ENCODE results near the gene POFUT2. TPM values are rescaled to one million over a fixed set of nuclear protein-coding genes. Genes with fewer than 3 reads are reported as not detected.
A peak's percentile ranks its signal among the peaks of the same experiment; 100 is the strongest.

Gene POFUT2
- total RNA-seq, 2 donors from 2014 or later, result 11.3 to 16.0 TPM

- Mint-ChIP-seq H3K9me3 (no peaks in the 10 kb centered on the region), H3K36me3 (no peaks in the 10 kb centered on the region), H3K27ac (no peak overlapping the region)
- DNase-seq (ENCODE audit: low spot score in 2 of 2) (no peak), ATAC-seq (peak in 1 of 2 donors; percentile 41)
These were observed 51.2 kb downstream of the POFUT2 start for GRCh38 chr21:45236481-45236880.

GRCh38 chr21:45235488-45235887 lies 52.2 kb downstream of the POFUT2 start:
- no peak overlapping the region for H3K27ac Mint-ChIP-seq
- H3K9me3 Mint-ChIP-seq, result no peaks in the 10 kb centered on the region
- DNase-seq (ENCODE audit: low spot score in 2 of 2) (no peak), ATAC-seq (no peak)
- H3K36me3 Mint-ChIP-seq, result no peaks in the 10 kb centered on the region

- Mint-ChIP-seq H3K9me3 (no peaks in the 10 kb centered on the region), H3K27ac (no peak overlapping the region), H3K36me3 (no peaks in the 10 kb centered on the region)
- ATAC-seq (no peak), DNase-seq (ENCODE audit: low spot score in 2 of 2) (no peak)
These were observed 52.7 kb downstream of the POFUT2 start for GRCh38 chr21:45234965-45235364.

DNA sequence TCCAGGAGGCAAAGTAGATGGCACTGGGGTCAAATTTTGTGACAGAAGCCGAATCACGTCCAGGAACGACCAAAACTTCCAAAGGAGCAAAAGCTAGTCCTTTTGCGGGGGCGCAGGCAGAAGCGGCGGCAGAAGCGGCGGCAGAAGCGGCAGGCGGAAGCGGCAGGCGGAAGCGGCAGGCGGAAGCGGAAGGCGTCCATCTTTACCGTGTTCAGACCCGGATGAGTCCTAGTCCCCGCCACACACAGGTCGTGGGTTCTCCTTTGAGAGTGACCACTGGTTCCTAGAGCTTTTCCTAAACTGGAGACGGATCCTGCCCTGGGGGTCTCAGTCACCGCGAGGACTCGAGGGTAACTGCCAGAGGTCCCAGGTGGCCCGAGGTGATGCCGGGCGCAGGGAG lies 53.6 kb downstream of the POFUT2 start:
- no peak overlapping the region for H3K27ac Mint-ChIP-seq
- no peaks in the 10 kb centered on the region for H3K36me3 Mint-ChIP-seq
- ATAC-seq (no peak), DNase-seq (ENCODE audit: low spot score in 2 of 2) (no peak)
- H3K9me3 Mint-ChIP-seq, result no peaks in the 10 kb centered on the region

DNA sequence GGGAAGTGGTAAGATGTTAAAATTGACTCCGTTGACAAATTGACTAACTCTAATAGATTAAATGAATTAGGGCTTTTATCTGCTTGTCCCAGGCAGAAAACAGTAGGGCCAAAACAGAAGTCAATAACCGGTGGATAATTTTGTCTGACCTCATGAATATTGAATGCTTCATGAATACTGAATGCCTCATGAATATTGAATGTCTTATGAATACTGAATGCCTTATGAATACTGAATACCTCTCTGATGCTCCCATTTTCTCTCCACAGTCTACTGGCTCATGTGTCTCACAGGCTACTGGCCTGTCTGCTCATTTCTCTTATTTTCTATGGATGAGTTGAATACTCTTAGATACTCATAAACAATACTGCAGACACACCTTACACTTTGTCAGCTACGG lies 56.0 kb downstream of the POFUT2 start:
- Mint-ChIP-seq H3K36me3 (no peaks in the 10 kb centered on the region), H3K27ac (no peak overlapping the region), H3K9me3 (no peaks in the 10 kb centered on the region)
- DNase-seq (ENCODE audit: low spot score in 2 of 2), result no peak
- no peak for ATAC-seq

DNA sequence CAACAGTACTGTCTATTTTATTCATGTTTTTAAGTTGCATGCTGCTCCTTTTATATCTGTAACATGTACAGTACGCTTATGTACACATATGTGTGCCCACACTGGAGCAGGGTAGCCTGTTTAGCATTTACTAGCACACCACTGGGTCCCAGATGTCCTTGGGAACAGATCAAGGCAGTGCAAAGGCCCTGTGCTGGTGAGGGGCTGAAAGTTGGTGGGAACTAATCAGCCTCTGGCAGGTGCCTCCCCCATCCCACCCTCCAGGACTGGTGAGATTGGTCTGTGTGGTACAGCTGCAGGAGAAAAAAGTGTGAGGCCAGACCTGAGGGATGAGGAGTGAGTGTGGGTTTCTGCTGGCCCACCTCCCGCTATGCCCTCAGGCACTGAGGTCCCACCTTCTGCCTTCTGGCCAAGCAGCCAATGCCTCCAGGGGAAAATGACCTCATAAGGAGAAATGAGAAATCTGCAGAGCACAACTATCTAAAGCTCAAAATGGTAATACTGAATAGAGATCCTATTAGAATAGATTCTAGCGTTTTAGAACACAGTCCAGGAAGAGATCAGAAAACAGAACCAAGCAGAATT lies 58.9 kb downstream of the POFUT2 start:
- ATAC-seq, result no peak
- DNase-seq (ENCODE audit: low spot score in 2 of 2), result no peak
- Mint-ChIP-seq H3K27ac (peak overlapping the region in 1 of 2 donors; percentile 70), H3K9me3 (no peaks in the 10 kb centered on the region), H3K36me3 (no peaks in the 10 kb centered on the region)

GRCh38 chr21:45228171-45228641 lies 59.5 kb downstream of the POFUT2 start:
- no peaks in the 10 kb centered on the region for H3K9me3 Mint-ChIP-seq
- DNase-seq (ENCODE audit: low spot score in 2 of 2) (peak; percentile 69 to 76), ATAC-seq (peak; percentile 94 to 97)
- H3K36me3 Mint-ChIP-seq, result no peaks in the 10 kb centered on the region
- H3K27ac Mint-ChIP-seq, result peak overlapping the region in 1 of 2 donors; percentile 6

DNA sequence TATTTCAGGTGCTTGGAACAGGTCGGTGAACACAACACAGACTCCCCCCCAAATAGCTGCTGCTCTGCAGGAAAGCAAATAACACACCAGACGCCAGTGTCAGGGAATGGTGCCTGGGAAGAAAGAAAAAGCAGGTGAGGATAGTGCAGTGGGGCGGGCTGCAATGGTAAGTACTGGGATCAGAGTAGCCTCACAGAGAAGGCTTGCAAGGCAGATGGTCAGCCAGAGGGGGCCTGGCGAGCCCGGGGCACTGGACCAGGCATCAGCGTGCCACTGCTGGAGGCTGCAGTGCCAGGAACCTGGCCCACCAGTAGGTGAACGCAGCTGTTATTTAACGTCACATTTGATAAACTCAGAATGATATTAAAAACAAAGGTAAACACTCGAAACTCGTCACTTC lies 60.0 kb downstream of the POFUT2 start:
- Mint-ChIP-seq H3K36me3 (no peaks in the 10 kb centered on the region), H3K9me3 (no peaks in the 10 kb centered on the region), H3K27ac (peak overlapping the region; percentile 6 to 11)
- DNase-seq (ENCODE audit: low spot score in 2 of 2) (no peak), ATAC-seq (no peak)

DNA sequence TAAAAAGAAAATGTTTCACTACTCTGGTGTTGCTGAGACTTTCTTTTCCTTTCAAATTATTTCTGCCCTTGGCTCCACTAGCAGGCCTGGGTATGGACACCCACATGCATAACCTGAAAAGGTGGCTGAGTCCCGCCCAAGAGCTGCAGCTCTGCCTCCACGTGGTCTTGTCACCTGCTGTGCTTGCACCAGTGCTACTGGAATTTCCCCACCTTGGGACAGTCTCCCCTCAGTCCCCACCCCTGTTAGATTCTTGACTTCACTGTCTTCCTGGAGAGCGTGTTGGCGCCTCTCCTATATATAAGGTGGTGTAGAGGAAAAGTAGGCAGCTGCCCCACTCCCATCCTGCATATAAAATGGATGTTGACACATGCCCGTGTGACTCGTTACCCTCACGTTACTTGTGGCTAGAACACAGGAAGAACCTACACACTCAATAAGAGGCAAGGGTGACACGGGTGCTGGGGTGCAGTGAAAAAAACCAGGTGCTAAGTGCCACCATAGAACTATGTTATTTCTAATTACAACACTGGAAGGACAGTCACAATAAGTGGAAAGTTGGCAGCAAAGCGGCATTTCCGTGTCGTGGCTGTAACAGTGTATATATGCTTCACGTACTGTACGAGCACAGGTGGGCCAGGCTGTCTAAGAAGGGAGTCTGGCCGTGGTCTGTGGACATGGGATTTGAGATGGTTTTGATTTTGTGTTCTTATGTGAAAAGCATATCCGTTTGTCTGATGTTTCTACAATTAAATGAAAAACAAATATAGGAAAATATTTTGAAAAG lies 61.0 kb downstream of the POFUT2 start:
- no peaks in the 10 kb centered on the region for H3K9me3 Mint-ChIP-seq
- no peaks in the 10 kb centered on the region for H3K36me3 Mint-ChIP-seq

DNA sequence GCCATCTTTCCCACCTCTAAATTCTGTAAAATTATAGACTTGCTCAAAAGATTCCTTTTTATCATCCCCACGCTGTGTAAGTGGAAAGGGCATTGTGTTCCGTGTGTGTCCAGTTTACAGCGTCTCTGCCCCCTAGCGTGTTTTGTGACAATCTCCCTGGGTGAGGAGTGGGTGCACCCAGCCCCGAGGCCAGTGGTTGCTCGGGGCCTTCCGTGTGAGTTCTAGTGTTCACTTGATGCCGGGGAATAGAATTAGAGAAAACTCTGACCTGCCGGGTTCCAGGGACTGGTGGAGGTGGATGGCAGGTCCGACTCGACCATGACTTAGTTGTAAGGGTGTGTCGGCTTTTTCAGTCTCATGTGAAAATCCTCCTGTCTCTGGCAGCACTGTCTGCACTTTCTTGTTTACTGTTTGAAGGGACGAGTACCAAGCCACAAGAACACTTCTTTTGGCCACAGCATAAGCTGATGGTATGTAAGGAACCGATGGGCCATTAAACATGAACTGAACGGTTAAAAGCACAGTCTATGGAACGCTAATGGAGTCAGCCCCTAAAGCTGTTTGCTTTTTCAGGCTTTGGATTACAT lies 61.9 kb downstream of the POFUT2 start:
- H3K9me3 Mint-ChIP-seq, result no peaks in the 10 kb centered on the region
- no peak overlapping the region for H3K27ac Mint-ChIP-seq

More for the DNA sequence above, 61.0 kb downstream of the POFUT2 start:
- DNase-seq (ENCODE audit: low spot score in 2 of 2), result no peak
- peak overlapping the region in 1 of 2 donors; percentile 11 for H3K27ac Mint-ChIP-seq
- ATAC-seq, result peak; percentile 20 to 35

GRCh38 chr21:45225041-45225740 lies 62.5 kb downstream of the POFUT2 start:
- no peak for ATAC-seq
- no peak for DNase-seq (ENCODE audit: low spot score in 2 of 2)
- peaks cover 5 to 7% of the 10 kb centered on the region in 2 donors for H3K36me3 Mint-ChIP-seq
- peak overlapping the region; percentile 4 to 41 for H3K27ac Mint-ChIP-seq
- no peaks in the 10 kb centered on the region for H3K9me3 Mint-ChIP-seq

More for the DNA sequence above, 61.9 kb downstream of the POFUT2 start:
- DNase-seq (ENCODE audit: low spot score in 2 of 2), result no peak
- no peak for ATAC-seq
- H3K36me3 Mint-ChIP-seq, result peaks cover 4% of the 10 kb centered on the region in 2 donors

DNA sequence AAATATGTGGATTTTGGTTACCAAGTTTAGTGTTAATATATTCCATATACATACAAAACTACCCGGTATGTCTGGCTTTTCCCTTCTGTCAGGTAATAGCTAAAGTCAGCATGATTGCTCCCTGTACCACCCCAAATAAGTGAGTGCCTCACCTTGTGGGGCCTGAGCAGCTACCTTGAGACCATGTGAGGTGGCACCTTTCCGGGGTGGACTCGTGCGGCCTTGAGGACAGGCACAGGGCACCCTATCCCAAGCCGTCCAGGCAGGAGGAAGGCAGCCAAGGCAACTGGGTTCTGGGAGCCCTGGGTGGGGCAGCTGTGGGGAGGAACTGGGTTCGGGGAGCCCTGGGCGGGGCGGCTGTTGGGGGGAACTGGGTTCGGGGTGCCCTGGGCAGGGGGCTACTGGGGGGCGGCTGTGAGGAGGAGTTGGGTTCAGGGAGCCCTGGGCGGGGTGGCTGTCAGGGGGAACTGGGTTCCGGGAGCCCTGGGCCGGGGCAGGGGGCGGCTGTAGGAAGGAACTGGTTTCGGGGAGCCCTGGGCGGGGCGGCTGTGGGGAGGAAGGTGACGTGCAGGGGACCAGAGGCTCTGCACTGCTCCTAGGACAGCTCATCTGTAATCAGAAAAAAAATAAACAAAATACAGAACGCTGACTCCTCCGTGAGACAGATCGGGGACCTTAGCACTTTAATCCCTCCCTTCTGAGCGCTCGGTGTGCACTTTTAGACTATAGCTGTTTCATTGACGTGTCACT lies 63.3 kb downstream of the POFUT2 start:
- ATAC-seq (peak in 1 of 2 donors; percentile 28), DNase-seq (ENCODE audit: low spot score in 2 of 2) (no peak)
- Mint-ChIP-seq H3K36me3 (peaks cover 5 to 7% of the 10 kb centered on the region in 2 donors), H3K27ac (peak overlapping the region; percentile 4 to 41), H3K9me3 (no peaks in the 10 kb centered on the region)

DNA sequence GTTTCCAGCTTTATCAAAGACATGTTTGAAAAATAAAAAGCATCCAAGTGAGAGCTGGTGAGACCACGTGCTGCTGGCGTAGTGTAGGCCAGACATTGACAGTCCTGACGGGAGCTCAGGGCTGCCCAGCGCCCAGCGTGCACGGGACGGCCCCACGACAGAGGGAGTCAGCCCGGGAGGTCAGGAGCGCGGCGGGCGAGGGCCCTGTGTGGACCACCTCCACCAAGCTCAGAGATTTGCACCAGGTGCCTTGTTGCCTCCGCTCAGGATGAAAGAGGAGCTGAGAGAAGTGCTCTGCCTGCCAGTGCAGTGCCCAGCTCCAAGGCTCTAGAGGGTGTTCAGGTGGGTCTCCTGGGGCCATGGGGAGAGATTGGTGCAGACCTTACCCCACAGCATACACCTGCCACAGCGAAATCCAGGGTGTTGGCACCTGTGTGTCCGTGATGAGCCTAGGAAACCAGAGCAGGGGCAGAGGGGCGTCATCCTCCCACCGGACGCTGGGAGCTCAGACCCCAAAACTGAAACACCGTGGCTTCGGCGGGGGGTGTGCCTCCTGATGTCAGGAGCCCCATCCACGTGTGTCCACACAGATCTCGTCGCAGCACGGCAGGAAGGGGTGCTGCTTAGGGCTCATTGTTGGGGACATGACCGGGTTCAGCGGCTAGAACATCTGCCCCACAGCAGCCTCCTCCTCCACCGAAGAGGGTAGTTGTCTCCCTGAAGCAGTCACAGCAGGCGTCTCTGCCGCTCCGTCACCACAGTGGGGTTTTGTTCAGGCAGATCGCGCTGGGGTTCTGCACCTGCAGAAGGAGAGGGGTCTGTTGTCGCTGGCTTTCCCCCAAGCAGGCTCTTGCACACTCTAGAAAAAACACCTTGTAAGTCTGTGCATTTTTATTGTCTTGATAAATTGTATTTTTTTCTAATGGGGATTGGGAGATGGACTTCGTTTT lies 64.2 kb downstream of the POFUT2 start:
- ATAC-seq (no peak), DNase-seq (ENCODE audit: low spot score in 2 of 2) (no peak)
- no peak overlapping the region for H3K27ac Mint-ChIP-seq
- H3K9me3 Mint-ChIP-seq, result no peaks in the 10 kb centered on the region
- peaks cover 8 to 10% of the 10 kb centered on the region in 2 donors for H3K36me3 Mint-ChIP-seq

- DNase-seq (ENCODE audit: low spot score in 2 of 2) (no peak), ATAC-seq (no peak)
- Mint-ChIP-seq H3K9me3 (peaks cover 4 to 13% of the 10 kb centered on the region in 2 donors), H3K36me3 (peaks cover 23 to 25% of the 10 kb centered on the region in 2 donors), H3K27ac (no peak overlapping the region)
These were observed 65.7 kb downstream of the POFUT2 start for GRCh38 chr21:45222001-45222400.

DNA sequence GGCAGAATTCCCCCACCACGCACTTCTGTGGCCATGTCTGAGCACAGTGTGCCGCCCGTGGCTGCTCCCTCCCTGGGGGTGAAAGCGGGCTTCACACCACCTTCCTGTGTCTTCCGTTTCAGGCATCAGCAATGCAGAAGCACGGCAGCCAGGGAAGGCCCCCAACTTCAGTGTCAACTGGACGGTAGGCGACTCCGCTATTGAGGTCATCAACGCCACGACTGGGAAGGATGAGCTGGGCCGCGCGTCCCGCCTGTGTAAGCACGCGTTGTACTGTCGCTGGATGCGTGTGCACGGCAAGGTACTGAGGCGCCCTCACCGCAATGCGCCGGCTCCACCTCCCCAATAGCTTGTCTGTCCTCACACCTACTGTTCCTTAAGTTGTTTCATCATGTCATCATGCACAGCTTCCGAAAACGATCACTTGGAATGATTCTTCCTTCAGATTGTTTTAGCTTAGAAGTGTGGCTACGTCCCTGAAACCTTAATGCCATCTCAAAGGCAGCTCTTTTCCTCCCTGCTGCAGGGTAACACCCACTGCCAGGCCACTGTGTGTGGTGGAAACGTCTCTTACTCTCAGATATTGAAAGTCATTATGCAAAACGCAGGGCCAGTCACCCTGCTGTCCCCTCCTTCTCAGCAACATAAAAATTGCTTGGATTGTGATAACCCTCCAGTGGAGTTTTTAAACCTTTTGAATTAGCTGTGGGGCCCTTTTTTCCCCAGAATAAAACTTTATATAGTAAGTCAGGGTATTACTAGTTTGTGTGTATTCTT lies 66.8 kb downstream of the POFUT2 start:
- no peak for ATAC-seq
- H3K36me3 Mint-ChIP-seq, result peaks cover 30 to 32% of the 10 kb centered on the region in 2 donors
- peaks cover 7 to 20% of the 10 kb centered on the region in 2 donors for H3K9me3 Mint-ChIP-seq
- H3K27ac Mint-ChIP-seq, result no peak overlapping the region
- DNase-seq (ENCODE audit: low spot score in 2 of 2), result no peak
